Stimulated activated CD8-positive, alpha-beta memory T cell treated with anti-CD3 and anti-CD28 coated beads, Interleukin-12 subunit alpha, Interleukin-12 subunit beta, amount 100 ng/mL, for 4 hours (primary cell): Measurements from ENCODE around the gene ERICH6.

Experiments
- DNase-seq: peaks from one replicate; pipeline ENCODE4 v3.0.0-alpha.2; 2020; ENCODE audit warnings: low read depth

ERICH6 gene

GRCh38 chr3:150613034-150613433, 90.7 kb downstream of the ERICH6 start:
- no peak for DNase-seq

- no peak for DNase-seq
These were observed 91.2 kb downstream of the ERICH6 start for GRCh38 chr3:150612494-150612893.

GRCh38 chr3:150611666-150612065, 92.1 kb downstream of the ERICH6 start:
- no peak for DNase-seq

- DNase-seq, result no peak
These were observed 92.9 kb downstream of the ERICH6 start for GRCh38 chr3:150610785-150611184.

- no peak for DNase-seq
These were observed 93.7 kb downstream of the ERICH6 start for GRCh38 chr3:150609988-150610387.
